ENCODE data around the gene TMEM119.

The TMEM119 gene

DNA sequence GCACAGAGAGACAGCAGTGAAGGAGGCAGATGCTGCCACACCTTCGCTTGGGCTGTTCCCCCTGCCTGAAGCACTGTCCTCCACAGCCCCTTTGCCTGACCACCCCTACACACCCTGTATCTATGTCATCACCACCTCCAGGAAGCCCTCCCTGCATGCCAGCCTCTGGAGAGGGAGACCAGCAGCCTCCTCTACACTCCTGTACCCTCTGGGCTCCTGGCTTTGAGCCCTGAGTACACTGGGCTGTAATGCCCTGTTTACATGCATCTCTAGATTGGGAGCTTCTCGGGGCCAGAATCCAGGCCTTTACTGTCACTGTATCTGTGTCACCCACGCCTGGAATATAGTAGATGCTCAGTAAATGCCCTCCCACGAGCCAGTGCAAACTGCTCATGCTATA, 5.9 kb upstream of the TMEM119 start:
- H3K27me3 Mint-ChIP-seq: no peaks in the 10 kb centered on the region
- no peaks in the 10 kb centered on the region for H3K36me3 Mint-ChIP-seq (ENCODE audit: low read depth)
- H3K4me3 Mint-ChIP-seq: no peak overlapping the region
- no peaks in the 10 kb centered on the region for H3K9me3 Mint-ChIP-seq
- no peaks in the 10 kb centered on the region for H3K4me1 Mint-ChIP-seq (ENCODE audit: low read depth)
- no peak for DNase-seq
- no peak overlapping the region for H3K27ac Mint-ChIP-seq

- Mint-ChIP-seq H3K27ac (no peak overlapping the region), H3K9me3 (no peaks in the 10 kb centered on the region), H3K27me3 (no peaks in the 10 kb centered on the region), H3K36me3 (ENCODE audit: low read depth) (no peaks in the 10 kb centered on the region), H3K4me3 (no peak overlapping the region), H3K4me1 (ENCODE audit: low read depth) (no peaks in the 10 kb centered on the region)
- no peak for DNase-seq
Observed at GRCh38 chr12:108602976-108603704, 5.3 kb upstream of the TMEM119 start.

GRCh38 chr12:108602209-108602705, 4.4 kb upstream of the TMEM119 start:
- H3K27me3 Mint-ChIP-seq: no peaks in the 10 kb centered on the region
- no peaks in the 10 kb centered on the region for H3K4me1 Mint-ChIP-seq (ENCODE audit: low read depth)
- H3K36me3 Mint-ChIP-seq (ENCODE audit: low read depth): no peaks in the 10 kb centered on the region
- no peak overlapping the region for H3K27ac Mint-ChIP-seq
- H3K9me3 Mint-ChIP-seq: no peaks in the 10 kb centered on the region
- no peak for DNase-seq
- no peak overlapping the region for H3K4me3 Mint-ChIP-seq

- no peak overlapping the region for H3K27ac Mint-ChIP-seq
- no peaks in the 10 kb centered on the region for H3K9me3 Mint-ChIP-seq
- no peak for DNase-seq
- H3K4me1 Mint-ChIP-seq (ENCODE audit: low read depth): no peaks in the 10 kb centered on the region
- no peaks in the 10 kb centered on the region for H3K27me3 Mint-ChIP-seq
- no peak overlapping the region for H3K4me3 Mint-ChIP-seq
- H3K36me3 Mint-ChIP-seq (ENCODE audit: low read depth): no peaks in the 10 kb centered on the region
Observed at GRCh38 chr12:108600702-108601007, 2.8 kb upstream of the TMEM119 start.

DNA sequence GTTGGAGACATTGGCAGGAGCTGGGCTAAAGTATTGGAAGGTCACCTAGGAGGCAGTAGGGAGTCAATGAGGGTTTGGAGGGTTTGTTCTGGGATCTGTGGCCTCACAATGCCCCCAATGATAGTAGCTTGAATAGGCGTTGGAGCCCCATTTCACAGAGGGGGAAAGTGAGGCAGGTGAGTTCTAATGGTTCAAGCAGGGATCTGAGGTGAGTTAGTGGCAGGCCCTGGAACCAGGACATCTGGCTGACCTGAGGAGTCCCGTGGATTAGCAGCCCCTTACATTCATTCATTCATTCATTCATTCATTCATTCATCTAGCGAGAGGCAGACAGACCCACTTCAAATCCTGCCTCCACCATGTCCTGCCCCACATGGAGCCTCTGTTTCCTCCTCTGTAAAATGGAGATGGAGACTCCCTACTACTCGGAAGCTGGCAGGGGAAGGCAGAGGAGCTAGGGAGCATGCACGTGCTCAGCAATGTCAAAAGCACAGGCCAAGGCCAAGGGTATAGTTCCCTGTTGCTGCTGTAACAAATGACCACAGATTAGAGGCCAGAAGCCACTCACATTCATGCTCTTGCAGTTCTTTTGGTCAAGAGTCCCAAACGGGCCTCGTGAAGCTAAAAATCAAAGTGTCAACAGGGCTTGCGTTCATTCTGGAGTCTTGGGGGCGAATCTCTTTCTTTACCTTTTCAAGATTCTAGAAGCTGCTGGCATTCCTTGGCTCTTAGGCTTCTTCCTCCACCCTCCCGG, 2.2 kb upstream of the TMEM119 start:
- Mint-ChIP-seq H3K4me3 (no peak overlapping the region), H3K9me3 (no peaks in the 10 kb centered on the region), H3K36me3 (ENCODE audit: low read depth) (no peaks in the 10 kb centered on the region), H3K4me1 (ENCODE audit: low read depth) (no peaks in the 10 kb centered on the region), H3K27ac (no peak overlapping the region), H3K27me3 (no peaks in the 10 kb centered on the region)
- DNase-seq: no peak

- H3K4me3 Mint-ChIP-seq: no peak overlapping the region
- H3K27ac Mint-ChIP-seq: no peak overlapping the region
- H3K36me3 Mint-ChIP-seq (ENCODE audit: low read depth): no peaks in the 10 kb centered on the region
- H3K9me3 Mint-ChIP-seq: no peaks in the 10 kb centered on the region
- H3K4me1 Mint-ChIP-seq (ENCODE audit: low read depth): no peaks in the 10 kb centered on the region
- DNase-seq: no peak
- no peaks in the 10 kb centered on the region for H3K27me3 Mint-ChIP-seq
Observed at GRCh38 chr12:108599541-108599940, 1.7 kb upstream of the TMEM119 start.

- no peaks in the 10 kb centered on the region for H3K27me3 Mint-ChIP-seq
- no peaks in the 10 kb centered on the region for H3K36me3 Mint-ChIP-seq (ENCODE audit: low read depth)
- H3K4me1 Mint-ChIP-seq (ENCODE audit: low read depth): no peaks in the 10 kb centered on the region
- H3K9me3 Mint-ChIP-seq: no peaks in the 10 kb centered on the region
- DNase-seq: no peak
- no peak overlapping the region for H3K27ac Mint-ChIP-seq
- H3K4me3 Mint-ChIP-seq: no peak overlapping the region
Observed at GRCh38 chr12:108598553-108599250, 818 bp upstream of the TMEM119 start.

- Mint-ChIP-seq H3K36me3 (ENCODE audit: low read depth) (no peaks in the 10 kb centered on the region), H3K9me3 (no peaks in the 10 kb centered on the region), H3K4me1 (ENCODE audit: low read depth) (no peaks in the 10 kb centered on the region), H3K27me3 (no peaks in the 10 kb centered on the region), H3K27ac (no peak overlapping the region), H3K4me3 (no peak overlapping the region)
- no peak for DNase-seq
Observed at GRCh38 chr12:108596854-108597558, 878 bp downstream of the TMEM119 start.

- Mint-ChIP-seq H3K4me1 (ENCODE audit: low read depth) (no peaks in the 10 kb centered on the region), H3K4me3 (no peak overlapping the region), H3K9me3 (no peaks in the 10 kb centered on the region), H3K27me3 (no peaks in the 10 kb centered on the region), H3K27ac (no peak overlapping the region), H3K36me3 (ENCODE audit: low read depth) (no peaks in the 10 kb centered on the region)
- no peak for DNase-seq
Observed at GRCh38 chr12:108595711-108596647, 1.9 kb downstream of the TMEM119 start.

DNA sequence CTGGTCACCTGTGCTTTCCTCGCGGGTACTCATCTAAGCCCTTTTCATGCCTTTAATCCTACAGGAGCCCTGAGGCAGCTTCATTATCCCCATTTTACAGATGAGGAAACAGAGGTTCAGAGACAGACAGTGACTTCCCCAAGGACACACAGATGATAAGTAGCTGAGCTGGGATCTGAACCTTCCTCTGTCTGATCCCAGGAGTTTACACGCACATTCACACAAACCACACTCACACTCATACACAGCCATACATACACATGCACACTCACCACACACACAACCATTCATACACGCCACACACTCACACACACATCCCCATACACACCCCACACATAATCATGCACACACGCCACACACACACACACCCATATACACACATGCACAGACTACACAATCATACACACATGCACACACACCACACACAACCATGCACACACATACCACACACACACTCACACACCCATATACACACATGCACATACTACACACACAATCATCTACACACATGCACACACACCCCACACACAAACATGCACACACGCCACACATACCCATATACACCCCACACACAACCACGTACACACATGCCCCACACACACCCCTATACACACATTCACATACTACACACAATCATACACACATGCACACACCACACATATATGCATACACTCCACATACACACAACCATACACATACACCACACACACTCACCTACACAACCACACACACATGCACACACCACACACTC, 2.7 kb downstream of the TMEM119 start:
- H3K27ac Mint-ChIP-seq: no peak overlapping the region
- H3K9me3 Mint-ChIP-seq: no peaks in the 10 kb centered on the region
- no peak overlapping the region for H3K4me3 Mint-ChIP-seq
- H3K4me1 Mint-ChIP-seq (ENCODE audit: low read depth): no peaks in the 10 kb centered on the region
- DNase-seq: no peak
- no peaks in the 10 kb centered on the region for H3K36me3 Mint-ChIP-seq (ENCODE audit: low read depth)
- no peaks in the 10 kb centered on the region for H3K27me3 Mint-ChIP-seq

GRCh38 chr12:108594323-108594903, 3.5 kb downstream of the TMEM119 start:
- Mint-ChIP-seq H3K27ac (no peak overlapping the region), H3K27me3 (no peaks in the 10 kb centered on the region), H3K4me3 (no peak overlapping the region), H3K9me3 (no peaks in the 10 kb centered on the region), H3K36me3 (ENCODE audit: low read depth) (no peaks in the 10 kb centered on the region), H3K4me1 (ENCODE audit: low read depth) (no peaks in the 10 kb centered on the region)
- no peak for DNase-seq

DNA sequence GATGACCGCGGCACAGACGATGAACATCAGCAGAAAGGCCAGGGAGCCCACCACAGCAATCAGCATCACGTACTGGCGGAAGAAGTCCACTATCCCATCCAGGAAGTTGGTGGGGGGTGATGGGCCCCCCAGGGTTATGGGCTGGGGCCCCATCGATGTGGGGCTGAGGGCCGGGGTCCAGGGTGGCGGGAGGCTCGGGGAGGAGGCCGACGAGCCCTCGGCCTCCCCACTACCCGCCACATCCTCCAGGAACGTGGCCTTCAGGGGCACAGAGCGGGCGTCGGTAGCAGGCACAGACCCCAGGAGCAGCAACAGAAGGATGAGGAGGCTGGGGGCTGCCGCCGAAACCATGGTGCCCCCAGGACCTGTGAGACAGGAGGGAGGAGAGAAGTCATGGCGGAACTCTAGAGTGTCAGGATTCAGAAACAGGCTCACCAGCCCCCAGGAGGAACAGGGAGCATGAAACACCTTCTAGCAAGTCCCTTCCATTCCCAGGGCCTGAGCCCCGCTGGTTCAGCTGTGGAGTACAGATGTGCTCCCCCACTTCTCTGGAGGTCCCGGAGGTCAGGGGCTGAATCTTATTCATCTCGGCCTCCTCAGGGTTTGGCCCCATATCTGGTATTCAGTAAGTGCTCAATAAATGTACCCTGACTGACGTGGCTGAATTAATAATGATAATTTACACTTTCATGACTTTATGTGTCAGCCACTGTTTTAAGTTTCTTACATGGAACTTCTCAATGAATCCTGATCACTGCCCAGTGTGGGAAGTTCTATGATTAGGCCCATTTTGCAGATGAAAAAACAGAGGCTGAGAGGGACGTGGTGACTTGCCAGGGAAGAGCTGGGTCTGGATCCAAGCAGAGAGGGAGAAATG, 5.6 kb downstream of the TMEM119 start:
- DNase-seq: no peak
- no peaks in the 10 kb centered on the region for H3K9me3 Mint-ChIP-seq
- H3K27me3 Mint-ChIP-seq: no peaks in the 10 kb centered on the region

More for the DNA sequence above, 5.6 kb downstream of the TMEM119 start:
- H3K4me3 Mint-ChIP-seq: no peak overlapping the region
- H3K36me3 Mint-ChIP-seq (ENCODE audit: low read depth): no peaks in the 10 kb centered on the region
- H3K27ac Mint-ChIP-seq: no peak overlapping the region
- no peaks in the 10 kb centered on the region for H3K4me1 Mint-ChIP-seq (ENCODE audit: low read depth)

Measured in activated T-cell treated with anti-CD3 and anti-CD28 coated beads, Interleukin-2, amount 50 U/mL, for 24 hours (primary cell).